Endothelial cell of umbilical vein (primary cell): ENCODE measurements around the gene CACNA2D1. TPM values are rescaled to one million over a fixed set of nuclear protein-coding genes. Genes with fewer than 3 reads are reported as not detected.

Source experiments
- BruUV-seq: library from RNA; stranded (reverse); fragments of 400-500 nt; replicated peaks from 2 replicates; lab custom pipeline; 2021; lab: Mats Ljungman, UMichigan
- CTCF ChIA-PET: fragments of 300-600, 350-600 bp; sonication (Branson Sonifier 250); formaldehyde crosslinking; loops from one replicate; lab custom pipeline; 2021; ENCODE audit warnings: antibody characterized with exemption, inconsistent platforms; lab: Charles Lee
- POLR2A ChIA-PET: fragments of 300-600, 350-600 bp; sonication (Branson Sonifier 250); formaldehyde crosslinking; loops from one replicate; lab custom pipeline; 2021; ENCODE audit warnings: antibody characterized with exemption, inconsistent platforms; lab: Charles Lee
- DNase-seq: peaks from one replicate; pipeline ENCODE4 v3.0.0-alpha.2; 2011; ENCODE audit warnings: low read depth, low spot score
- FAIRE-seq: peaks from 2 replicates; lab custom pipeline; 2011; peaks lifted over from hg19 to GRCh38; lab: Jason Lieb, UNC
- H2AFZ ChIP-seq: 2 replicates; pipeline ENCODE4 v1.6.0; 2012; ENCODE audit warnings: low read depth, low read length, control low read depth, inconsistent platforms
- H3K27ac ChIP-seq: 2 replicates; pipeline ENCODE4 v1.5.1; 2011; ENCODE audit warnings: low read depth, mild to moderate bottlenecking, control low read depth, low read length, moderate library complexity; ENCODE audit not compliant: insufficient read depth
- H3K27me3 ChIP-seq, 2 experiments: 2 replicates each; pipeline versions ENCODE4 v1.6.0 to v1.6.1; 2011; ENCODE audit warnings: low read length in 2 of 2, mixed read lengths in 1 of 2; ENCODE audit not compliant: control insufficient read depth in 2 of 2, insufficient read depth in 2 of 2
- H3K36me3 ChIP-seq, 2 experiments: 2 replicates in 1 of 2; 3 replicates in 1 of 2; pipeline ENCODE4 v1.5.1; 2011; ENCODE audit warnings: low read length in 2 of 2, mild to moderate bottlenecking in 1 of 2, moderate library complexity in 1 of 2; ENCODE audit not compliant: control insufficient read depth in 2 of 2, insufficient read depth in 2 of 2; ENCODE audit errors: extremely low read depth in 1 of 2
- H3K4me1 ChIP-seq: 3 replicates; pipeline ENCODE4 v1.5.1; 2011; ENCODE audit warnings: mild to moderate bottlenecking, low read length; ENCODE audit not compliant: control insufficient read depth, insufficient read depth; ENCODE audit errors: extremely low read depth
- H3K4me2 ChIP-seq: 2 replicates; pipeline ENCODE4 v1.6.1; 2011; ENCODE audit warnings: low read length, control low read depth, mixed read lengths; ENCODE audit not compliant: insufficient read depth
- H3K4me3 ChIP-seq, 3 experiments: fragments of 200-600 bp in 1 of 3; sonication (generic), shearing (Covaris generic) in 1 of 3; replicated peaks in 1 of 3; 2 replicates each; pipeline ENCODE4 v1.5.1; 2011 to 2016; ENCODE audit warnings: control low read depth in 3 of 3, low read length in 3 of 3, mild to moderate bottlenecking in 2 of 3, inconsistent platforms in 1 of 3, low read depth in 1 of 3, moderate library complexity in 1 of 3; ENCODE audit not compliant: insufficient read depth in 1 of 3
- H3K79me2 ChIP-seq: 2 replicates; pipeline ENCODE4 v1.6.0; 2012; ENCODE audit warnings: low read length, inconsistent platforms; ENCODE audit not compliant: control insufficient read depth, insufficient read depth
- H3K9ac ChIP-seq: replicated peaks from 2 replicates; pipeline ENCODE3; 2011; ENCODE audit warnings: low read length, control low read depth; ENCODE audit not compliant: insufficient read depth; ENCODE audit errors: extremely low read depth
- H3K9me1 ChIP-seq: replicated peaks from 3 replicates; pipeline ENCODE4 v1.6.0; 2011; ENCODE audit warnings: mild to moderate bottlenecking, low read length; ENCODE audit not compliant: control insufficient read depth, insufficient read depth; ENCODE audit errors: extremely low read depth
- H3K9me3 ChIP-seq: replicated peaks from 2 replicates; pipeline ENCODE4 v1.5.1; 2012; ENCODE audit warnings: low read length, inconsistent platforms; ENCODE audit not compliant: control insufficient read depth, insufficient read depth
- H4K20me1 ChIP-seq: replicated peaks from 2 replicates; pipeline ENCODE3; 2011; ENCODE audit warnings: mild to moderate bottlenecking, low read length; ENCODE audit not compliant: control insufficient read depth, insufficient read depth; ENCODE audit errors: extremely low read depth
- CTCF ChIP-seq, 2 donors: IDR thresholded peaks; 1 replicate in 1 of 2; 2 replicates in 1 of 2; pipeline ENCODE4 v1.5.1; 2011; ENCODE audit warnings: low read length in 2 of 2, mild to moderate bottlenecking in 2 of 2, moderate library complexity in 2 of 2, control low read depth in 1 of 2, inconsistent platforms in 1 of 2, low read depth in 1 of 2; ENCODE audit not compliant: insufficient read depth in 1 of 2; ENCODE audit errors: extremely low read depth in 1 of 2
- EZH2 ChIP-seq: IDR thresholded peaks from 2 replicates; pipeline ENCODE4 v1.6.1; 2012; ENCODE audit warnings: borderline replicate concordance, low read depth, mild to moderate bottlenecking, moderate library complexity, low read length, inconsistent platforms; ENCODE audit not compliant: severe bottlenecking
- FOS ChIP-seq: IDR thresholded peaks from 2 replicates; pipeline ENCODE4 v1.6.1; 2011; ENCODE audit warnings: mild to moderate bottlenecking, low read length, moderate library complexity, borderline replicate concordance; ENCODE audit not compliant: insufficient read depth
- MAX ChIP-seq: IDR thresholded peaks from 2 replicates; pipeline ENCODE4 v1.6.1; 2011; ENCODE audit not compliant: insufficient read depth, insufficient read length
- MYC ChIP-seq: IDR thresholded peaks from one replicate; pipeline ENCODE4 v1.6.1; 2011; ENCODE audit warnings: mild to moderate bottlenecking, low read depth, low read length
- POLR2A ChIP-seq: IDR thresholded peaks from 2 replicates; pipeline ENCODE4 v1.6.1; 2012; ENCODE audit warnings: low read depth, mild to moderate bottlenecking, control low read depth, low read length
- dilution Hi-C: fragments of 300-500 bp; cut with MboI; formaldehyde crosslinking; loops from one replicate; pipeline ENCODE4 v1.15.0; 2019; ENCODE audit warnings: low sequenced_read_pairs; ENCODE audit not compliant: extremely low pct_ligation_motif_present
- intact Hi-C: fragments of 100-400 bp; cut with micrococcal nuclease; formaldehyde crosslinking; loops from one replicate; pipeline ENCODE4 v1.10.0; 2022
- polyA plus RNA-seq, 4 experiments: library from polyadenylated mRNA; depleted of rRNA in 3 of 4; stranded (reverse) in 3 of 4; unstranded in 1 of 4; fragments of >200 nt; gene quantifications; 2 replicates each; pipeline versions ENCODE4 v1.2.1 to v1.2.3, GENCODE V29; 2011 to 2012; ENCODE audit warnings: missing spikeins in 1 of 4
- total RNA-seq: library from RNA; stranded (reverse); gene quantifications from 2 replicates; pipeline ENCODE4 v1.2.3, GENCODE V29; 2021

CACNA2D1 gene
- total and polyA plus RNA-seq, 2 donors (not counting 3 experiments of a cell fraction or from before 2014, with no cell fraction given), result 4.1 to 38.6 TPM

- dilution Hi-C loops, result no loop called here
- FAIRE-seq, result no peak
- CTCF ChIA-PET, result interaction anchor here (1.4 kb wide), 1 partner anchor 10 kb away, joined by 3 read pairs; no protein-coding TSS in a partner anchor
Measured at GRCh38 chr7:81925530-81925929, 518.0 kb downstream of the CACNA2D1 start.

More at GRCh38 chr7:81925530-81925929, 518.0 kb downstream of the CACNA2D1 start:
- H3K27me3 ChIP-seq, result no peaks in the 10 kb centered on the region
- no peak overlapping the region for H3K9ac ChIP-seq
- POLR2A ChIA-PET, result no interaction called here
- no peak overlapping the region for H2AFZ ChIP-seq
- no peaks in the 10 kb centered on the region for H4K20me1 ChIP-seq
- H3K9me1 ChIP-seq, result no peaks in the 10 kb centered on the region
- no TSS peak for BruUV-seq
- no peaks in the 10 kb centered on the region for H3K4me1 ChIP-seq
- no peak for TF ChIP-seq MAX
- TF ChIP-seq POLR2A, result no peak
- TF ChIP-seq EZH2, result no peak
- no peak for TF ChIP-seq FOS
- no peak for TF ChIP-seq CTCF (IDR thresholded peaks at IDR 0.05; ENCODE audit: extremely low read depth in 1 of 2, insufficient read depth in 1 of 2, low read depth in 1 of 2, low read length in 2 of 2)
- no peak for TF ChIP-seq MYC
- no peaks in the 10 kb centered on the region for H3K79me2 ChIP-seq
- no peaks in the 10 kb centered on the region for H3K9me3 ChIP-seq
- no peak for DNase-seq
- H3K4me2 ChIP-seq, result no peak overlapping the region
- no peaks in the 10 kb centered on the region for H3K36me3 ChIP-seq
- no peak overlapping the region for H3K27ac ChIP-seq
- H3K4me3 ChIP-seq, result no peak overlapping the region
- intact Hi-C loops, result no loop called here
